Keratinocyte (primary cell): ENCODE results near the gene REM1.

Source experiments
- CTCF ChIP-seq, 3 experiments: IDR thresholded peaks in 1 of 3; conservative IDR thresholded peaks in 1 of 3; optimal IDR thresholded peaks in 1 of 3; 2 replicates in 2 of 3; 3 replicates in 1 of 3; pipeline versions ENCODE3 to v1.5.1; 2011; ENCODE audit warnings: low read length in 3 of 3, mild to moderate bottlenecking in 3 of 3, moderate library complexity in 2 of 3, control low read depth in 1 of 3, inconsistent platforms in 1 of 3; ENCODE audit not compliant: insufficient read depth in 2 of 3; ENCODE audit errors: extremely low read depth in 1 of 3
- EZH2 ChIP-seq: IDR thresholded peaks from one replicate; pipeline ENCODE4 v1.6.1; 2012; ENCODE audit warnings: inconsistent platforms, mild to moderate bottlenecking, low read length, moderate library complexity

DNA sequence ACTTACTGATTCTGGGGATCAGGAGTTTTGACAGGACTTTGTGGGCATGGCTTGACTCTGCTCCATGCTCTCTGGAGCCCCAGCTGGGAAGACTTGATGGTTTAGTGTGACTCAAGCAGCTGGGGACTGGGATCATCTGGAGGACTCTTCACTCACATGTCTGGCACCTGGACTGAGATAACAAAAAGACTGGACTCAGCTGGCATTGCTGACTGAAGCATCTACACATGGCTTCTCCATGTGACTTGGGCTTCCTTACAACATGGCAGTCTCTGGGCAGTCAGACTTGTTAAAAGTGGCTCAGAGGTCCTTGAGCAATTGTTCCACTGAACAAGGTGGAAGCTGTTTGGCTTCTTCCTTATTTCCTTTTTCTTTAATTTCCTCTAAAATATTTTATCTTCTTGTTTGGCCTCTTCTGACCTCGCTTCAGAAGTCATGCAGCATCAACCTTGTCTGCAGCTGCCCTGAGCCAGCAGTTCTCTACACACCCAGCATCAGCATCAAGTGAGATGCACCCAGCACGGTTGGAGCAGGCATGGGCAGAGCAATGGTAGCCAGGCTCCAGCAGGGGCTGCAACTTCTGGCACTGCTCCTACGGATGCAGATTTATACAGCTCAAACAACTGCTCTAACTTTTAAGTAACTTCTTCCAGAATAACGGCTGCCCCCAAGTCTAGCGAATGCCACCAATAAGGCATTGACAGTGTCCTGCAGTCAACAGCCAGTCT lies 33.6 kb downstream of the REM1 start:
- TF ChIP-seq CTCF (optimal IDR thresholded peaks at IDR 0.05 in 1 of 3, IDR thresholded peaks at IDR 0.05 in 1 of 3, conservative IDR thresholded peaks at IDR 0.05 in 1 of 3; ENCODE audit: extremely low read depth in 1 of 3, insufficient read depth in 2 of 3, low read length in 3 of 3), result no peak
- no peak for TF ChIP-seq EZH2
